Esophagus muscularis mucosa (tissue), 4 donors: ENCODE results near the gene ENTR1. TPM values are rescaled to one million over a fixed set of nuclear protein-coding genes. Genes with fewer than 3 reads are reported as not detected.

ENCODE experiments used
- DNase-seq: peaks from one replicate; pipeline ENCODE4 v3.0.0-alpha.2; 2017; ENCODE audit errors: extremely low spot score
- H3K27ac ChIP-seq, 4 donors: fragments of 200-600 bp; sonication (generic); replicated peaks in 1 of 4; 1 replicate in 3 of 4; 2 replicates in 1 of 4; pipeline ENCODE4 v1.5.1; 2016 to 2019; ENCODE audit warnings: mild to moderate bottlenecking in 1 of 4
- H3K27me3 ChIP-seq, 4 donors: fragments of 200-600 bp; sonication (generic); one replicate each; pipeline versions ENCODE4 v1.5.1 to v1.6.0; 2016 to 2019
- H3K36me3 ChIP-seq, 4 donors: fragments of 200-600 bp; sonication (generic); one replicate each; pipeline ENCODE4 v1.5.1; 2016 to 2019
- H3K4me1 ChIP-seq, 4 donors: fragments of 200-600 bp; sonication (generic); one replicate each; pipeline ENCODE4 v1.5.1; 2016 to 2019
- H3K4me3 ChIP-seq, 4 donors: fragments of 200-600 bp; sonication (generic); 1 replicate in 2 of 4; 2 replicates in 2 of 4; pipeline ENCODE4 v1.5.1; 2016 to 2019; ENCODE audit warnings: mild to moderate bottlenecking in 4 of 4, moderate library complexity in 1 of 4
- H3K9me3 ChIP-seq, 4 donors: fragments of 200-600 bp; sonication (generic); 1 replicate in 3 of 4; 2 replicates in 1 of 4; pipeline ENCODE4 v1.5.1; 2016 to 2019
- CTCF ChIP-seq, 3 experiments: fragments of 200-600 bp in 2 of 3; fragments of 450-650 bp in 1 of 3; sonication (generic) in 2 of 3; IDR thresholded peaks; one replicate each; pipeline ENCODE4 v1.5.1; 2017 to 2019; ENCODE audit warnings: antibody characterized with exemption in 3 of 3, mild to moderate bottlenecking in 2 of 3, moderate library complexity in 1 of 3
- EP300 ChIP-seq: sonication (generic); formaldehyde crosslinking; IDR thresholded peaks from one replicate; pipeline ENCODE4 v1.6.1; 2017; ENCODE audit warnings: antibody characterized with exemption
- POLR2A ChIP-seq: fragments of 450-650 bp; IDR thresholded peaks from one replicate; pipeline ENCODE4 v1.6.1; 2017; ENCODE audit warnings: antibody characterized with exemption, moderate library complexity, mild to moderate bottlenecking, low read depth
- POLR2AphosphoS5 ChIP-seq, 2 donors: sonication (generic); formaldehyde crosslinking; IDR thresholded peaks; one replicate each; pipeline ENCODE4 v1.6.1; 2017; ENCODE audit warnings: antibody characterized with exemption in 2 of 2
- WGBS: methylation state at CpG from one replicate; pipeline ENCODE4 v1.1.5; 2018; 5-methylcytosine and 5-hydroxymethylcytosine counted together
- intact Hi-C: fragments of 100-400 bp; cut with DNase I; formaldehyde crosslinking; loops from one replicate; pipeline ENCODE4 v1.15.1; 2023
- total RNA-seq, 4 donors: library from RNA; depleted of rRNA; stranded (reverse); fragments of >200 nt; gene quantifications; one replicate each; pipeline versions ENCODE4 v1.1.0 to v1.2.1, GENCODE V29; 2016

ENTR1 gene
- total RNA-seq, 4 donors from 2014 or later: 26.2 to 44.8 (median 37.6) TPM

GRCh38 chr9:136367296-136368145 lies 42.9 kb downstream of the ENTR1 start:
- H3K9me3 ChIP-seq: no peaks in the 10 kb centered on the region
- WGBS: 89% methylated on average over 13 of the region's 45 CpGs
- no peaks in the 10 kb centered on the region for H3K36me3 ChIP-seq
- no peak for DNase-seq
- TF ChIP-seq POLR2A: no peak
- TF ChIP-seq EP300: no peak
- no peak for TF ChIP-seq CTCF (IDR thresholded peaks at IDR 0.05)
- no peak for TF ChIP-seq POLR2AphosphoS5 (IDR thresholded peaks at IDR 0.05)
- H3K27me3 ChIP-seq: peaks cover 0 to 28% (median 0%) of the 10 kb centered on the region in 4 donors
- peaks cover 12 to 23% (median 17%) of the 10 kb centered on the region in 4 donors for H3K4me1 ChIP-seq
- H3K27ac ChIP-seq: no peak overlapping the region
- no peak overlapping the region for H3K4me3 ChIP-seq
- intact Hi-C loops: no loop called here

GRCh38 chr9:136366826-136367225 lies 43.6 kb downstream of the ENTR1 start:
- TF ChIP-seq POLR2AphosphoS5 (IDR thresholded peaks at IDR 0.05) (no peak), EP300 (no peak), POLR2A (no peak), CTCF (IDR thresholded peaks at IDR 0.05) (no peak)
- Histone ChIP-seq H3K4me1 (peaks cover 19 to 24% (median 22%) of the 10 kb centered on the region in 4 donors), H3K27me3 (peaks cover 0 to 28% (median 0%) of the 10 kb centered on the region in 4 donors), H3K4me3 (no peak overlapping the region), H3K27ac (no peak overlapping the region), H3K36me3 (peaks cover 0 to 3% (median 0%) of the 10 kb centered on the region in 4 donors), H3K9me3 (no peaks in the 10 kb centered on the region)
- no peak for DNase-seq
- WGBS: 63% methylated on average over 3 of the region's 9 CpGs
- intact Hi-C loops: no loop called here

DNA sequence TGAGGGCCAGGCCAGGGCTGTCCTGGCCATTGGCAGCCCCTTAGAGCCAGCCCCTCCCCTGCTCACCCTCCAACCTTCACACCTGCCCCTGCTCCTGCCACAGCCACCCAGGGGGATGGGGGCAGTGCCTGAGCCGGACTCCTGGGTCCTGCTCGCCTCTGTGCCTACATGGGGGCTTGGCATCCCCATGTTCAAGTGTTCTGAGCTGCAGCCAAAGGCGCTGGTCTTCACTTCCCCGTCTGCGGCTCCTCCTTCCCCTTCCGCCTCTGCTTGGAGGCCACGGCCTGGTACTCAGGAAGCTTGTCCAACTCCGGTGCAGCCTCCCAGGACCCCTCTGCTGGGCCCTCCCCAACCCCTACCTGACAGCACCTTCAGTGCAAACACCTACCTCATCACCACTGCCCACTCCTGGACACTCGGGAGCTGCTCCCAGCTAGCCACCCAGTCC lies 44.6 kb downstream of the ENTR1 start:
- Histone ChIP-seq H3K36me3 (peaks cover 0 to 4% (median 0%) of the 10 kb centered on the region in 4 donors), H3K27me3 (peaks cover 0 to 28% (median 0%) of the 10 kb centered on the region in 4 donors), H3K4me3 (no peak overlapping the region), H3K27ac (no peak overlapping the region), H3K9me3 (no peaks in the 10 kb centered on the region), H3K4me1 (peaks cover 29 to 34% (median 32%) of the 10 kb centered on the region in 4 donors)
- no peak for DNase-seq
- TF ChIP-seq CTCF (IDR thresholded peaks at IDR 0.05): no peak
- no peak for TF ChIP-seq POLR2A
- no peak for TF ChIP-seq EP300
- TF ChIP-seq POLR2AphosphoS5 (IDR thresholded peaks at IDR 0.05): no peak
- intact Hi-C loops: no loop called here
- 56% methylated on average over 9 of the region's 9 CpGs for WGBS

GRCh38 chr9:136364942-136365774 lies 45.3 kb downstream of the ENTR1 start:
- Histone ChIP-seq H3K27ac (no peak overlapping the region), H3K27me3 (peaks cover 0 to 28% (median 0%) of the 10 kb centered on the region in 4 donors), H3K4me1 (peaks cover 29 to 39% (median 37%) of the 10 kb centered on the region in 4 donors), H3K4me3 (no peak overlapping the region), H3K36me3 (peaks cover 0 to 4% (median 2%) of the 10 kb centered on the region in 4 donors), H3K9me3 (no peaks in the 10 kb centered on the region)
- DNase-seq: no peak
- WGBS: 70% methylated on average over 2 of the region's 31 CpGs
- TF ChIP-seq POLR2A (no peak), CTCF (IDR thresholded peaks at IDR 0.05) (no peak), EP300 (no peak), POLR2AphosphoS5 (IDR thresholded peaks at IDR 0.05) (no peak)
- intact Hi-C loops: no loop called here
